Measurements from ENCODE around the gene DYNC1LI1. TPM values are rescaled to one million over a fixed set of nuclear protein-coding genes. Genes with fewer than 3 reads are reported as not detected.
A peak's percentile ranks its signal among the peaks of the same experiment; 100 is the strongest.

DYNC1LI1 gene
- polyA plus RNA-seq: 24.6 TPM

- peaks cover 11 to 28% (median 24%) of the 10 kb centered on the region in 3 donors for H3K4me1 Mint-ChIP-seq
- no peaks in the 10 kb centered on the region for H3K9me3 Mint-ChIP-seq
- H3K4me3 Mint-ChIP-seq: peak within 1 kb of the TSS; percentile 89 to 97 (median 94)
Measured at GRCh38 chr3:32570421-32571191, at the start of gene DYNC1LI1. Gene DYNC1LI1 (minus strand): TSS chr3:32570858. CDS start chr3:32570770, 88 bp downstream.

DNA sequence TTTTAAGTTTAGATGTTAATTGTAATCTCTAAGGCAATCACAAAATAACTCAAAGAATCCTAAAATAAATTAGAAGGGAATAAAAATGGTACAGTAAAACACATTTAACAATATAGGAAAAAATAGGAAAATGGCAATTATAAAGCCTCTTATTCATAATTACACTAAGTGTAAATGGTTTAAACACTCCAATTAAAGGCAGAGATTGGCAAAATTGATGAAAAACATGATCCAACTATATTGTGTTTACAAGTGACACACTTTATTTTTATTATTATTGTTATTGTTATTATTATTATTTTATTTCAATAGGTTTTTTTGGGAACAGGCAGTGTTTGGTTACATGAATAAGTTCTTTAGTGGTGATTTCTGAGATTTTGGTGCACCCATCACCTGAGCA, 48.7 kb upstream of the DYNC1LI1 start:
- no peaks in the 10 kb centered on the region for H3K4me1 Mint-ChIP-seq
- peaks cover 2% of the 10 kb centered on the region for H3K36me3 Mint-ChIP-seq

More at GRCh38 chr3:32570421-32571191, at the start of gene DYNC1LI1:
- Mint-ChIP-seq H3K36me3 (no peaks in the 10 kb centered on the region), H3K27me3 (no peaks in the 10 kb centered on the region), H3K27ac (peak within 1 kb of the TSS; percentile 64 to 96 (median 94))

GRCh38 chr3:32616267-32616962, 45.8 kb upstream of the DYNC1LI1 start:
- Mint-ChIP-seq H3K27ac (no peak overlapping the region), H3K4me3 (no peak overlapping the region), H3K4me1 (no peaks in the 10 kb centered on the region), H3K9me3 (peaks cover 5 to 18% (median 10%) of the 10 kb centered on the region in 3 donors), H3K27me3 (peaks cover 4% of the 10 kb centered on the region), H3K36me3 (peaks cover 2% of the 10 kb centered on the region)

More for the DNA sequence above, 48.7 kb upstream of the DYNC1LI1 start:
- Mint-ChIP-seq H3K27me3 (no peaks in the 10 kb centered on the region), H3K27ac (no peak overlapping the region), H3K9me3 (peaks cover 5 to 18% (median 10%) of the 10 kb centered on the region in 3 donors), H3K4me3 (no peak overlapping the region)

DNA sequence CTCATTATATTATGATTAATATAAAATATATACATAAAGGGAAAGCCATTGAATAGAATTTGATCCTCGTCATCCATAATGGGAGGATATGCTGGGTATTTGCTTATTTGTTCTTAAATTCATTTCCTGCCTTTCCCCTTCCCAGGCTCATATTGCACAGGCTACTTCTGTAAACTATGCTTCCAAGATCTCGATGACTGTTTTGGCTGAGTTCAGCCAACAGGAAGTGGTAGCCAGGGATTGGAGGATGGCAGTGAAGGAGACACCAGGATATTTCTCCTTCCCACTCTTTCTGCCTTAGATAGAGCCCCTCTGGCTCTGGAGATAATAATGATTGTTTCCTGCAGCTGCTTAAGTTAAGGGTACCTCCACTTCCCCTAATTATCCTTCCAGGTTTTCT, 44.3 kb upstream of the DYNC1LI1 start:
- peaks cover 3% of the 10 kb centered on the region for H3K36me3 Mint-ChIP-seq
- no peak overlapping the region for H3K27ac Mint-ChIP-seq
- peaks cover 0 to 10% (median 6%) of the 10 kb centered on the region in 3 donors for H3K9me3 Mint-ChIP-seq
- H3K4me3 Mint-ChIP-seq: no peak overlapping the region
- H3K27me3 Mint-ChIP-seq: peaks cover 7% of the 10 kb centered on the region
- no peaks in the 10 kb centered on the region for H3K4me1 Mint-ChIP-seq

- H3K9me3 Mint-ChIP-seq: no peaks in the 10 kb centered on the region
- no peak overlapping the region for H3K27ac Mint-ChIP-seq
- no peaks in the 10 kb centered on the region for H3K4me1 Mint-ChIP-seq
- H3K27me3 Mint-ChIP-seq: peaks cover 7% of the 10 kb centered on the region
- peaks cover 2% of the 10 kb centered on the region for H3K36me3 Mint-ChIP-seq
- no peak overlapping the region for H3K4me3 Mint-ChIP-seq
Measured at GRCh38 chr3:32613183-32613582, 42.5 kb upstream of the DYNC1LI1 start.

GRCh38 chr3:32612547-32612946, 41.9 kb upstream of the DYNC1LI1 start:
- peaks cover 0 to 2% (median 0%) of the 10 kb centered on the region in 3 donors for H3K4me1 Mint-ChIP-seq
- H3K27me3 Mint-ChIP-seq: peaks cover 7% of the 10 kb centered on the region
- no peak overlapping the region for H3K27ac Mint-ChIP-seq
- no peaks in the 10 kb centered on the region for H3K9me3 Mint-ChIP-seq
- peaks cover 2% of the 10 kb centered on the region for H3K36me3 Mint-ChIP-seq
- no peak overlapping the region for H3K4me3 Mint-ChIP-seq

DNA sequence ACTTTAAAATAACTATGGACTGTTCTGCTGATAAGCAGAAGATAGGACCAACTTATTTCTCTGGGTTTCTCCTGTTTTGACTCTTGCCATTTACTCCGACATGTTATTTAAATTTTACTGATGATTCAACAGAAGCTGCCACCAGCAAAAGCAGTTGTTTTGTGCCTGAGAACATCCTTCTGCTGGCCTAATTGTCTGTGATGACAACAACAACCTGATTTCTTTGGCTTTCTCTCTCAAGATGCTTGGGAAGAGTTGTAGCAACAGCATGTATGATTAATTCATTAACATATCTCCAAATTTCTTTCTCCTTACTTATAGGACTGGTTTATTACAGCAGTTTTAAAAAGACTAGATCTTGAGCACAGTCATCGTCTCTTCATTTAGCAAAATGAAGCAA, 36.9 kb upstream of the DYNC1LI1 start:
- Mint-ChIP-seq H3K36me3 (peaks cover 2% of the 10 kb centered on the region), H3K27me3 (peaks cover 7% of the 10 kb centered on the region), H3K4me3 (no peak overlapping the region), H3K9me3 (peaks cover 0 to 2% (median 0%) of the 10 kb centered on the region in 3 donors), H3K4me1 (peaks cover 0 to 4% (median 2%) of the 10 kb centered on the region in 3 donors), H3K27ac (peak overlapping the region in 1 of 3 donors; percentile 75)

DNA sequence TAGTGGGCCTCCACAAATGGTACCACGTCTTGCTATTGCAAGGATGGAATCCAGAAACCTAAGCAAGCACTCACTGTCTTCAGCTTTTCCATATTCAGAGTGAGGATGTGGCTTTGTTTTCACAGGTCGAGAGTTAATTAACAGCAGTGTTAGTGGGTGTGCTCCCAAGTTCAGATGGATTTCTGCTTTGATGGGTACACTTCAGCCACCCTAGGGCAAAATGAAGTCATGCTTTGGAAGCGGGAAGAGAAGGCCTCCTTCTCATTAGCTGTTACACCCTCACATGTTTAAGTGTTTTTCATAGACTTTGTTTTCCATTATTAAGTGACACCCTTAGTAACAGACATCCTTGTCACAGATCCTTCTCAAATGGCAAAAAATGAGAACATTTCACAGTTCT, 36.3 kb upstream of the DYNC1LI1 start:
- no peak overlapping the region for H3K27ac Mint-ChIP-seq
- peaks cover 7% of the 10 kb centered on the region for H3K27me3 Mint-ChIP-seq
- H3K9me3 Mint-ChIP-seq: peaks cover 0 to 2% (median 0%) of the 10 kb centered on the region in 3 donors
- H3K4me1 Mint-ChIP-seq: peaks cover 0 to 4% (median 2%) of the 10 kb centered on the region in 3 donors
- no peak overlapping the region for H3K4me3 Mint-ChIP-seq
- peaks cover 2% of the 10 kb centered on the region for H3K36me3 Mint-ChIP-seq

DNA sequence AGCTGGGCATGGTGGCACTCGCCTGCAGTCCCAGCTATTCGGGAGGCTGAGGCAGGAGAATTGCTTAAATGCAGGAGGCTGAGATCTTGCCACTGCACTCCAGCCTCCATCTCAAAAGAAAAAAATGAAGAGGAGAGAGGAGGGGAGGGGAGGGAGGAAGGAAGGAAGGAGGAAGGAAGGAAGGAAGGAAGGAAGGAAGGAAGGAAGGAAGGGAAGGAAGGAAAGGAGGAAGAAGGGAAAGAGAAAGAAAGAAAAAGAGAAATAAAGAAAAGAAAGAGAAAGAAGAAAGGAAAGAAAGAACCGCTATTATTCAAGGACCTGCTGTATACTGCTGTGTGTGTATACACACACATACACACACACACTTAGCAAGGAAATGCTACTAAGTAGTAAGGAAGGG, 35.6 kb upstream of the DYNC1LI1 start:
- Mint-ChIP-seq H3K4me3 (no peak overlapping the region), H3K4me1 (peaks cover 0 to 4% (median 2%) of the 10 kb centered on the region in 3 donors), H3K36me3 (peaks cover 2% of the 10 kb centered on the region), H3K9me3 (peaks cover 0 to 2% (median 0%) of the 10 kb centered on the region in 3 donors), H3K27ac (no peak overlapping the region), H3K27me3 (peaks cover 6% of the 10 kb centered on the region)

DNA sequence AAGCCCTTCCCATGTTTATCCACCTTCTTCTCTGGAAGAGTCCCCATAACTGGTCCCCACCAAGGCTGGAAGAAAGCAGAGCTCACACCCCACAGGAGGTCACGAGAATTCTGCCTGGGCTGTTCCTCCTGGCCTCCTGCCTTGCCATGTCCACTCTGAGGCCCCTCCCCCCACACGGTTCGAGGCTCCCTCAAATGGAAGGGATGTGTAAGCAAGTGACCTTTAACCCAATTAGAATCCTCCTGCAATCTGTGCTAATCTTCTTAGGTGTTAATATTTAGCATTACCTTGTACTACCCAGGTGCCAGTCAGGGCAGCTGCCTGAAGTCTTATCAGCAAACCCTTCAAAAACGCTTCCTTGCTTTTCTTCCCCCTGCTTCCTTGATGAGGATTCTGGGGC, 32.4 kb upstream of the DYNC1LI1 start:
- Mint-ChIP-seq H3K9me3 (peaks cover 0 to 2% (median 0%) of the 10 kb centered on the region in 3 donors), H3K27me3 (peaks cover 4% of the 10 kb centered on the region), H3K4me1 (peaks cover 0 to 4% (median 2%) of the 10 kb centered on the region in 3 donors), H3K4me3 (no peak overlapping the region), H3K36me3 (no peaks in the 10 kb centered on the region), H3K27ac (no peak overlapping the region)

DNA sequence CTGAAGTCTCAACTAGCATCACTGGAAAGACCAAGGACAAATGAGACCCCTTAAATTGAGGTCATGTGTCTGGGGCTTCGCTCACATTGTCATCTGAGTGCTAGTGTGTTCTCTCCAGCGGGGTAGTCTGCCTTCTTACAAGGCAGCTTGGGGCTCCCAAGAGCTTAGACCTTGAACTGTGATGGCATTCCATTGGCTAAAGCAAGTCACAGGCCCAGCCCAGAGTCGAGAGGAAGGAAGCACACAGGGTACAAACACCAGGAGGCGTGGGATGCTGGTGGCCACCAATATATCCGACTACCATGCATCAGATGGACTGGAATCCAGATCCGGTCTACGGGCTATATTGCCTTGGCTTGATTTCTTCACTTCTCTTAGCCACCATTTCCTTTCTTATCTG, 31.5 kb upstream of the DYNC1LI1 start:
- H3K9me3 Mint-ChIP-seq: peaks cover 0 to 2% (median 0%) of the 10 kb centered on the region in 3 donors
- H3K4me1 Mint-ChIP-seq: peaks cover 0 to 2% (median 0%) of the 10 kb centered on the region in 3 donors
- H3K27me3 Mint-ChIP-seq: peaks cover 10% of the 10 kb centered on the region
- no peaks in the 10 kb centered on the region for H3K36me3 Mint-ChIP-seq
- peak overlapping the region in 1 of 3 donors; percentile 69 for H3K27ac Mint-ChIP-seq
- no peak overlapping the region for H3K4me3 Mint-ChIP-seq

DNA sequence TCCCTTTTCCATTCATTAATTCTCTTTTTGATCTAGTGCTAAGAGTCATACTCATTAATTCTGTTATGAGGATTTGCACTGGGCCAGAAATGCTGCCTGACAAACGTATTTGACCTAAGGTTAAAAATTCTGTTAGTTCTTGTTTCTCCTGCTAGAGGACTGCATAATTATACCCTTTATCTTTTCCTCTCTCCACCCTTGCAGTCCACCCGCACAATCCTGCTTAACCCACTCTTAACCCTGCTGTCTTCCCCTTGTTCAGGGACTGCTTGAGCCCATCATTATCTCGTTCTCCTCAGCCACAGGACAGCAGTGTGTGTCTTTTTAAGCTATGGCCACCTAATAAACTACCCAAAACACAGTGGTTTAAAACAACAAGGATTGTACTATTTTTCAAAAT, 31.1 kb upstream of the DYNC1LI1 start:
- Mint-ChIP-seq H3K9me3 (peaks cover 0 to 2% (median 0%) of the 10 kb centered on the region in 3 donors), H3K36me3 (no peaks in the 10 kb centered on the region), H3K27me3 (peaks cover 11% of the 10 kb centered on the region), H3K27ac (no peak overlapping the region), H3K4me1 (peaks cover 0 to 2% (median 0%) of the 10 kb centered on the region in 3 donors), H3K4me3 (no peak overlapping the region)

DNA sequence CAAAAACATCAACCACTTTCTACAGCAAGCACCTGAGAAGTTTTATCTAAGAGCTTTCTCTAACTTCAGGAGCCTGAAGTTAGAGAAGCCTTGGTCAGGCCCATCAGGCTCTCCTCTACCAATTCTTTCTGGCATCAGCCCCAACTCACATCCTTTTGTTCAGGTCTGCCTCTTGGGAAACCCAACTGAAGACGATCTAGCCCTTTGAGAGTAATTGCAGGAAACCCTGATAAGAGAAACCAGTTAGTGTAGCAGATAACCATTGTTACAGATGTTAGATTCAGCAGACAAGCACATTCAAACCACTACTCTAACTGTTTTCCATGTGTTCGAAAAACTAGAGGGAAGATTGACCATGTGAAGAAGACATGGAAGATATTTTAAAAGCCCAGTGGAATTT, 27.0 kb upstream of the DYNC1LI1 start:
- Mint-ChIP-seq H3K4me1 (peaks cover 0 to 1% (median 0%) of the 10 kb centered on the region in 3 donors), H3K27me3 (peaks cover 11% of the 10 kb centered on the region), H3K36me3 (no peaks in the 10 kb centered on the region), H3K27ac (no peak overlapping the region), H3K4me3 (no peak overlapping the region), H3K9me3 (no peaks in the 10 kb centered on the region)

DNA sequence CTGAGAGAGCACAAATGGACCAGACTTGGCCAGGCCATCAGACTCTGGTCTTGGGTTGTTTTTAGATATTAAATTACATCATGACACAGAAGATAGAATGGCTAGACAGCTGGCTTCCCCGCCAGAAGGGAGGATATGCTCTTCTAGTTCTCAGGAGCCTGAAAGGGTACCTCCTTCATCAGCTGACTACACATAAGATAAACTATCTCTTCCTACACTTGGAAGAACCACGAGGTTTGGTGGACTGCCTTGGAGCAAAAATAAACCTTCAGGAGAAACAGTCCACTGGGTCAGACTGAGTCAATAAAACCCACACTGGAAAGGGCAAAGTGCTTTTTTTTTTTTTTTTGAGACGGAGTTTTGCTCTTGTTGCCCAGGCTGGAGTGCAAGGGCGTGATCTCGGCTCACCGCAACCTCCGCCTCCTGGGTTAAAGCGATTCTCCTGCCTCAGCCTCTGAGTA, 26.3 kb upstream of the DYNC1LI1 start:
- Mint-ChIP-seq H3K27me3 (peaks cover 12% of the 10 kb centered on the region), H3K27ac (no peak overlapping the region), H3K4me3 (no peak overlapping the region), H3K36me3 (no peaks in the 10 kb centered on the region), H3K9me3 (no peaks in the 10 kb centered on the region), H3K4me1 (peaks cover 0 to 1% (median 0%) of the 10 kb centered on the region in 3 donors)

DNA sequence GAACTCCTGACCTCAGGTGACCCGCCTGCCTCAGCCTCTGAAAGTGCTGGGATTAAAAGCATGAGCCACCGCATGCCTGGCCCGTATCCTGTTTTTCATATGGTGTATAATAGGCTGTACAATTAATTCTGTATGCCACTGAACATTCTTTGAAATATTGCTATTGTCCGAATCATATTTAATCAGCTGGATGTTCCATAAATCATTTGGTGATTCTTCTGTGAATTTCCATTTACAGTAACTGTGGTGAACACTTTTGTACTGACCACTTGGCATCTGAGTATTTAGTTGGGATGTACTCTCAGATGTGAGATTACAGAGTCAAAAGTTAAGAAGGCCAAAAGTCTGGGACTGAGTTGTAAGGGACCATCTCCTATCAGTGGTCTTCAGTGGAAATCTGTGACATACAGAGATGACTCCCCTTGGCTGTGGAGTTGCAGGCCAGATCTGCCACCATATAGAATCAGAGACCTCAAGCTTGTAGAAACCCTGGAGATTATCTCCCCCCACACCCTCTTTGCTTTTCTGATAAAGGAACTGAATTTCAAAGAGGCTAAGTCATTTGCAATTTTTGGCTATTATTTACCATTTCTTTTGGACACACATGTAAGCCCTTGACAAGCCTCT, 25.7 kb upstream of the DYNC1LI1 start:
- H3K4me3 Mint-ChIP-seq: no peak overlapping the region
- no peaks in the 10 kb centered on the region for H3K9me3 Mint-ChIP-seq
- H3K27ac Mint-ChIP-seq: no peak overlapping the region
- H3K36me3 Mint-ChIP-seq: no peaks in the 10 kb centered on the region
- H3K27me3 Mint-ChIP-seq: peaks cover 12% of the 10 kb centered on the region
- H3K4me1 Mint-ChIP-seq: peaks cover 0 to 1% (median 0%) of the 10 kb centered on the region in 3 donors
